NCI-H1105 (cell line): ENCODE data around the gene IRX6.

Source experiments
- DNase-seq: peaks from one replicate; lab custom pipeline; 2025; lab: John Stamatoyannopoulos, UW

IRX6 gene

DNA sequence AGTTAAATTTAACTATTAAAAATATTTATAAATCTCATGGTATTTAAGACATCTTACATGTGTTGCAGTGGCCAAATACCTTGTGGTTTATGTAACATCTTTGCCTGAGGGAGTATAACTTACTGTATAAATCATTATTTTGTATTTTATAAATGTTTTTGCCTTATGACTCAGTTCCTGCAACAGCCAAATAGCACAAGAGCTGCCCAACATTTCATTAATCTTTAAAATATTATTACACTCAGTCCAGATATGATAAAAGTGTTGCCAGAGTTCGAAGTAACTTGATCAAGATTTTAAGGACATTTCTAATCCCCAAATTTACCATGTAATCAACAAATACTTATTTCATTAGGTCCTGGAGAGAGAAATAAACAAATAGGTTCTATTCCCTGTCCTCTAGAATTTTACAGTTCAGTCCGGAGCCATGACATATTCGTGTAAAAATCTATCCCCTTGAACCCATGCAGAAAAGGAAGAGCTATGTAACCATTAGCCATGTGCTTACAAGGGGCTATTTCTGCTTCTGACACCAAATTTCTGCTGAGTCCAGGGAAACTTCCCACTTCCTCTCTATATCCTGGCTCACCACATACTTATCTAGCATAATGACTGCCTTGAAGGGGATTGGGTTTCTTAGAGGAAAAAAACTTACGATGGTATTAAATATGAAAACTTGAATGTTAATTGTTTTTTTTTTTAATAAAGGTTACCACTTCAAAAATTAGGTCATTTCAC lies 44.0 kb downstream of the IRX6 start:
- no peak for DNase-seq

DNA sequence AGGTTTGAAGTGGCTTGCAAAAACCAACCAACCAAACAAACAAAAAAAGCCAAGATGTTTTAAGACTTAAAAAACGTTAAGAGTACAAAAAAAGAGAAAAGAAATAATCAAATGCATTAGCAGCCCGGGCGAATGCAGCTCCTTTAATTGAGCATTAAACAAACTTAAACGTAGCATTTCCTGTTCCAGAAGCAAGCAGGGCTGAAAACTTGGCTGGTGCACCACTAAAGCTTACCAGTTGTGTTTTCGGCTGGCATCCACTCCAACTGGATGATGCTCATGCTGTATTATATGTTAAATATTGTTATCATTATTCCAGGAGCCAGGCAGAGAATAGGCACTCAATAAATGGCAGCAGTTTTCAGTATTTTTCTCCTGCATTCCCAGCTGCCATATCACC lies 45.1 kb downstream of the IRX6 start:
- no peak for DNase-seq

DNA sequence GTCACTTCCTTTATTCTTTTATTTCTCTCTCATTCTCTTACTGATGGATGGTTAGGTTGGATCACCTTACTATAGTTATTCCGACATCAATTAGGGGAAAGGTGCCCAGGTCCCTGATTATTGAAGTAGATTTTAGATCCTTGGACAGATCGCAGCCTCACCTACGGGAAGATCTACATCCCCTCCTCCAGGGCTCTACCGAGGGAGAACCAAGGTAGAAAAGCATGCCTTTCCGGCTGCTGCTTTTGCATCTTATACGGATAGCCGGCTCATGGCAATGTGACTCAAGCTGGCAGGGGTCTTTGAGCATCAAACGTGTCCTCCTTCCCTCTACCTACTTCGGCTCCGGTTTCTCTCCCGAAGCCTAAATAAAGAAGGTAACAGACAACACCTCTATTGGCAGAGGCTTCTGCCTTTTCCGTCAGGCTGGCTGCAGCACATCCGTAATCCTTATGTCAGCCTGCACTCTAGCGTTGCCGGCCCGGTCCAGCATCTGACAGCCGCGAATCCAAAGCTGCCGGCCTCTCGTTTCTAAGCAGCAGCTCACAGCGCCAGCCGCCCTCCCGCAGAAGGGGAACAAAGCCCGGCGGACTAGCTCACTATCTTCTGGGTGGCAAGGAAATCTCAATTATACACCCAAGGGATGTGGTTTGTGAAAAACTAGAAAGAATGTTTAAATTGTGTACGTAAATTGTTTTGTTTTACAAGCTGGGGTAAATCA lies 46.9 kb downstream of the IRX6 start:
- DNase-seq = peak; percentile 72

DNA sequence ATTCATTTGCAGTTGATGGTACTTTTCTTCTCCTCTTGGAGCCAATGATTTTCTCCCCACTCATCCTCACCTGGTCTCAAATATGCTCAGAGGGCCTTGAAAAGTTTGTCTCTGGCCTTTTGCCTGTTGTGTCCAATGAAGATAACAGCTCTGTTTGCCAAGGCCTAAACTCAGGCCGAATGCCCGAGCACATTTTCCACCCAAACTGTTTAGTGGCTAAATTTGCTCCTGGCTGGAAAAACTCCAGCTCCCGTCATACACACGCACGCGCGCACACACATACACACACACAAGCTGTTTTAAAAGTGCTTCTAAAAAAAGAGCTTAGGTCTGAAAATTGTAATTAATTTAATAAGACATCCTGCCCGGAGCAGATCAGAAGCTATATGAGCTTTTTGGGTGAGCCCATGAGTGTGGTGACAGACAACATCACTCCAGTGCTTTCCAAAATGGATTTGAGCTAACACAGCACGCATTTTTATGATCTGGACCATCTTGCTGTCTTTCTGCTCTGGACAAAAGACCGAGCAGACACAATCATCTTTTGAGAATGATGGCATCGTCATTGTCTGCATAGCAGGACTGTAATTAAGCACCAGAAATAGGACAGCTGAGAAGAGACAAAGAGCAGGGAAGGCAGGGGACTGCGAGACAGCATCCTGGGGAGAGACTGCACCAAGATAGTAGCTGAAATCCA lies 48.9 kb downstream of the IRX6 start:
- no peak for DNase-seq

DNA sequence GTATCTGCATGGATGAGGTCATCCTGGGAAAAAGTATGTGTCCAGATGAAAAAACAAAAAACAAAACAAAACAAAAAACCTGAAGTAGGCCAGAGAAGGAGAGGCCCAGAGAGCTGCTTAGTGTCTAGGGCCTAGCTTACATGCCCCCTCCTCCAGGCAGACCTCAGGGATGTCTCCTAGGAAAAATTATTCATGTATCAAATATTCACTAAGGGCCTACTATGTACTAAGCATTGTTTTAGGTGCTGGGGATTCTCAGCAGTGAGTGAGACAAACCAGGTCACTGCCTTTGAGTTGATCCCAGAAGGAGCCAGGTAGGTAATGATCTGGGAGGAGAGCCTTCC lies 49.5 kb downstream of the IRX6 start:
- DNase-seq = no peak

DNA sequence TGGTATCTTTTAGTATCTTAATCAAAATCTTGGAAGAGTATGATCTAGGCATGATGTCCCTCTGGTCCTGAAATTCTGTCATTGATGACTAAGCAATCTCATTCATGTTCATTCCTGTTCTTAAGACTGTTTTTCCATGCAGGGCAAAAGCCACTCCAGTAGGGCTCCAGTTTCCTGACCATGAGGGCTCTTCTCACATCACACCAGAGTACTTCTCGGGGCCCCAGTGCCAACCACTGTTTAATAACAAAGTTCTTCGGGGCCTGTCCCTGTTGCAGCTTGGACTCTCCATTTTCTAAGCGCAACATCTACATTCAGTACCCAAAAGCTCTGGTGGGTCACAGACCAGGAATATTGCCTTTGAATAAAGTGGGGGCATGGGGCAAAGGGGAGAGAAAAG lies 52.0 kb downstream of the IRX6 start:
- no peak for DNase-seq

- DNase-seq = no peak
Observed at GRCh38 chr16:55376567-55377167, 52.7 kb downstream of the IRX6 start.

GRCh38 chr16:55377840-55378239 lies 53.8 kb downstream of the IRX6 start:
- DNase-seq = no peak

DNA sequence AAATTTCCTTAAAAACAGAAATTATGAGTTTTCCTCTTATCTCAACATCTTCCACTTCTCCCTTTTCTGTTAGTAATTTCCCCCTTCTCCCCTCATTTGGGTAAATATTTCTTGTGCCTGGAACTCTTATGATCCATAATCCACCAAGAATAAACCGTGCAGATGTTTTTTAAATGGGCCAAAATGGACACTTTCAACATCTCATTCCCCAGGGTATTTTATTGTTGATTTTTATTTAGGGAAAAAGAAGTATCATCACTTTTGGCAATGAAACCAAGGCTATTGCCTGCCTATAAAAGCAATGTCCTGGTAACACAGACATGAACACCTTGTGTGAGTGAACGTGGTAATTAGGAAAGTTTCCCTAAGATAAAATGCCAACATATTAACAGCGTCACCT lies 54.6 kb downstream of the IRX6 start:
- no peak for DNase-seq

GRCh38 chr16:55379371-55379770 lies 55.4 kb downstream of the IRX6 start:
- no peak for DNase-seq

DNA sequence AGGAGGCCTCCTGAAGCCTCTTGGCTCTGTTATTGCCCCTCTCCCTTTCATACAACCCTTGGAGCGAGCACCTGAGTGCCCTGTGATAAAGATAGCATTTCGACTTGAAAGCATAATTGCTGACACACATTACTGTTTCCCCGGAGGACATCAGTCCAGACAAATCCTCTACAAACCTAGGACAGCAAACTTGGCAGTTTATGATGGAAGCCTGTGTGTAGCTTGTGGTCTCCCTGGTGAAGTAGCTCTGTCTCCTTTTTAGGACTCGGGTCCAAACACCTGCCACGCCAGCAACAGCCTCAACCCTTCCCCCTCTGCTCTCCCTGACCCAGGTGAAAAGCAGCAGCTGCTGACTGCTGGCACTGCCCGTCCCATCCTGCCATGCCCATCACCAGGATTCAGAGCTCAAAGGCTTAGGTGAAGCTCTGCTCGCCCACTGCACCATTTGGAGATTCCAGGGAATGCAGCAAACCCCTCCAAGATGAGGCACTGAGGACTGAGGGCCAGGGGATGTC lies 55.9 kb downstream of the IRX6 start:
- DNase-seq = peak; percentile 83
